Right renal cortex interstitium (tissue), 3 donors: Measurements from ENCODE around the gene TELO2. TPM values are rescaled to one million over a fixed set of nuclear protein-coding genes. Genes with fewer than 3 reads are reported as not detected.

Experiments used
- DNase-seq, 3 donors: peaks; one replicate each; pipeline ENCODE4 v3.0.0-alpha.2; 2013; ENCODE audit warnings: low read depth in 3 of 3, low spot score in 2 of 3
- polyA plus RNA-seq, 3 donors: library from polyadenylated mRNA; unstranded; fragments of 120-200 nt; gene quantifications; one replicate each; pipeline ENCODE4 v1.2.1, GENCODE V29; 2013; ENCODE audit not compliant: insufficient read length in 3 of 3

TELO2 gene
- polyA plus RNA-seq, 3 donors: 23.2 to 29.3 (median 26.1) TPM

DNA sequence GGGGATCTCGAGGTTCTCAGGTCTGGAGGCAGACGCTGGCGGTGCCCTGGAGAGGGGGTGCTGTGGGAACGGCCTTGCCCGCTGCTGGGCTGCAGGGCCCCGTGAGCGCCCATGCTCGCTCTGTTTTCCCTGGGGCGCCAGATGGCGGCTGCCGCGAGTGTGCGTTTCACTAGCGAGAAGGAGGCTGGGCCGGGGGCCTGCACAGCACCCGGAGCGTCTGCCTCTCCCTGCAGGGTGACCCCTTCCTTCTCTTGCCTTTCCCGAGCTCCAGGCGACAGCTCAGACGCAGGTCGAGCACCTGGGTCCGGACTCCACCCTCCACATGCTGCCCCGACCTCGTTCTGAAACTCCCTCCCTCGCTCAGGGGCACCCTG is 2.7 kb downstream of the TELO2 start:
- no peak for DNase-seq

DNA sequence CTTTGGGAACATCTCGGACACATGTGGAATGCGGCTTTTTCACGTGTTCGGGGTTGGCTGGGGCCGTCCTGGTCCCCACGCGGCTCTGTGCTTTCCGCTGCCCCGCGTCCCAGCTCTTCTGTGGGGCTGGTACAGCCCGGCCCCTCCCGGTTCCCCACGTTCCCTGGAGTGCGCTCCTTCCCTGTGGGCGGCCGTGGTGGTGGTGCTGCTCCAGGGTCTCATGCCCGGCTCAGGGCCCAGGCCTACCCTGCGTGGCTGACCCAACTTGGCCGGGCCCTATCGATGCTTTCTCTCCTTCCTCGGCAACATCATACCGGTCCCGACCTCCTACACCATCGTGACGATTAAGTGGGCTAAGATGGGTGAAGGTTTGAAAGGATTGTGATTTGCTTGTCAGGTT is 3.3 kb downstream of the TELO2 start:
- no peak for DNase-seq

DNA sequence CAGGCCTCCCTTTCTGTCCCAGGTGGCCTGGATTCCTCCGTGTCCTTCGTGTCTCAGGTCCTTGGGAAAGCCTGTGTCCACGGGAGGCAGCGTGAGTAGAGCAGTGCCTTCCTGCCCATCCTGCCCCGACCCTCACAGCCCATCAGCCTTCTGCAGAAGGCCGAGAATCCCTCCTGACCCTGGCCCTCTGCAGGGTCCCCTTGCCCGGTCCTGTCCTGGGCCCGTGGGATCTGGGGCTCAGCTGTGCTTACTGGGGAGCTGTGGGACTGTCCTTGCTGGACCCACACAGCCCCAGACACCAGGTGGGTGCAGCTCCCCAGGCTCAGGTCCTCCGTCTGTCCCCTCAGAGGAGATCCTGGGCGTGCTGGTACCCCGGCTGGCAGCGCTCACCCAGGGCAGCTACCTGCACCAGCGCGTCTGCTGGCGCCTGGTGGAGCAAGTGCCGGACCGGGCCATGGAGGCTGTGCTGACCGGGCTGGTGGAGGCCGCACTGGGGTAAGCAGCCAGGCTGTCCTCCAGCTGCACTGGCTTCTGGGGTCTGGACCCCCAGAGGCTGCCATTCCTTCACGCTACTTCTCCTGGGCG is 3.9 kb downstream of the TELO2 start:
- DNase-seq: no peak

DNA sequence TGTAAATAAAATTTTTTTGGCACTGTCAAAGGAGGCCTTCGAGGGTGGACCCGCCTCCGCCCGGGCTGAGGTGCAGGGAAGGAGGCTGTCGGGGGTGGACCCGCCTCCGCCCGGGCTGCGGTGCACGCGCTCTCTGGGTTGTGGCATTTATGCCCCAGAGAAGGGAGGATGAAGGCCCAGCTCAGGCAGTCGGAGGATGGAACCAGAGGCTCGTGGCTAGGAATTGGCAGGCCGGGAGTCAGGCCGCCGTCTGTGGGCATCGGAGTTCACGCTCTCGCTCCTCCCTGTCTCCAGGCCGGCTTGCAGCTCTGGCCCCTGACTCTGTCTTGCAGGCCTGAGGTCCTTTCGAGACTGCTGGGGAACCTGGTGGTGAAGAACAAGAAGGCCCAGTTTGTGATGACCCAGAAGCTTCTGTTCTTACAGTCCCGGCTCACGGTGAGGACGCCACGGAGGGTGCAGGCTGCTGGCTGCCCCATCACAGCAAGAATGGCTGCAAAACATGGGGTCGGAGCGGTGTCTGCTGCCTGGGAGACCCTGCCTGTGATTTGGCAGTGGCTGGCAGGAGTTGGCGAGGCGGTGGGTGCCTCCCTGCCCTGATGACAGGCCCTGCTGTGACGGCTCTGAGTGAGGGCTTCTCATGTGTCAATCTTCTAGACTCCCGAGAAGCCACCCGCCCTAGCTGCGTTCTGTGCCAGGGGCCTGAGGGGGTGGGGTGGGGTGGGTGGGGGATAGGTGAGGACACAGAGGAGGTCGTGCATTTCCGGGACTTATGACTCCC is 5.9 kb downstream of the TELO2 start:
- DNase-seq: no peak

DNA sequence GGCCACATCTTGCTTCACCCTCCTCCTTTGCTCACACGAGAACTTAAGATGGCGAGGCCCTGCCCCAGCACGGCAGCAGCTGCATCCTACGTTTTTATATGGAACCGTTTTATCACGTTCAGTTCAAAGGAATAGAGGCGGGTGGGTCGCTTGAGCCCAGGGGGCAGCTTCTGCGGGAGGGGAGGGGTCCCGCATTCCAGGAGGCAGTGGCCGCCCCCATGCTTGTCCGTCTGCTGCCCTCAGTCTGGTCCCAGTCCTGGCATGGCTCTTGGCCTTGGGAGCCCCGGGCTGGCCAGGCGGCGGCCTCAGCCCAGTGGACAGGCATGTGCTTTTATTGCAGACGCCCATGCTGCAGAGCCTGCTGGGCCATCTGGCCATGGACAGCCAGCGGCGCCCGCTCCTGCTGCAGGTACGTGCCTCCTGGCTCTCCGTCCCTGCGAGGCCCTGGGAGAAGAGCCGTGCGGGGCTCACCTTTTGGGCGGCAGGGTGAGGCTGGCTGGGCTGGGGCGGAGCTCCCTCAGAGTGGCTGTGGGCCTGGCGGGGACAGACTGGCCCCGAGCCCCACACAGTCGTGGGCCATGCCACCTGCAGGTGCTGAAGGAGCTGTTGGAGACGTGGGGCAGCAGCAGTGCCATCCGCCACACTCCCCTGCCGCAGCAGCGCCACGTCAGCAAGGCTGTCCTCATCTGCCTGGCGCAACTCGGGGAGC is 6.8 kb downstream of the TELO2 start:
- DNase-seq: no peak

DNA sequence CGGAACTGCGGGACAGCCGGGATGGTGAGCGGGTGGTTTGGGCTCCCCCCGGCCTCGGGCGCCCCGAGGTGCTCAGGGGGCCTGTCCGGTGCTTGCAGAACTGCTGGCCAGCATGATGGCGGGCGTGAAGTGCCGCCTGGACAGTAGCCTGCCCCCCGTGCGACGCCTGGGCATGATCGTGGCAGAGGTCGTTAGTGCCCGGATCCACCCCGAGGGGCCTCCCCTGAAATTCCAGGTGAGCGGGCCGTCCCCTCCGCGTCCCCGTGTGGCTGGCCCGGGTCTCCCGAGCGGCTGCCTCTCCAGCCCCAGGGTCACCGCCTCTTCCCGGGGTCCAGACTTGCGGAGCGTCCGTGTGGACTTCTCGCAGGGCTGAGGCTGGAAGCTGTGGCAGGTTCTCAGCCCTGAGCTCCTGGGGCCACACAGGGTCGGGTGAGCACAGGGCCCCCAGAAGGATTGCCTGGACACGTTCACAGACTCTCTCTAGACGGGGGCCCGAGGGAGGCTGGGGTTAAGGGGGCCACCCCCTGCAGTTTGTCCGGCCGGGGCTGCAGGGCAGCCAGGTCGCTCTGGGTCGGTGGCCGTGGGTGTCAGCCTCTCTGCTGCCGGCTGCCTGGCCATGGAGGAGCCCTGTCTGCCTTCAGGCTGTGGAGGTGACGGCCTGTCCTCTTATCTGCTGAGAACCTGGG is 7.4 kb downstream of the TELO2 start:
- DNase-seq: no peak

DNA sequence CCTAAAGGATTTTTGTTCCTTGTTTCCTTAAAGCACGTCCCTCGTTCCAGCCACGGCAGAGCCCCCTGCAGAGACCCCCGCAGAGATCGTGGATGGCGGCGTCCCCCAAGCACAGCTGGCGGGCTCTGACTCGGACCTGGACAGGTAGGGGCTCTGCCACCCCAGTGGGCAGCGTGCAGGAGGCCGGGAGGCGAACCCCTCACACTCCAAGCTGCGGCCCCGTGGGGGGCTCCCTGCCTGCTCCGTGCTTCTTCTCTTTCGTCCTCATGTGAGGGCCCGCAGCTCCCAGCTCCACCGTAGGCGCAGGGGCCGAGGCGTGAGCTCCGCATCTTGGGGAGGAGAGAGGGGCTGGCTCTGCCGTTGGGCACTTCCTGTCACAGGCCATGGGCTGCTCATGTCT is 8.5 kb downstream of the TELO2 start:
- DNase-seq: no peak

DNA sequence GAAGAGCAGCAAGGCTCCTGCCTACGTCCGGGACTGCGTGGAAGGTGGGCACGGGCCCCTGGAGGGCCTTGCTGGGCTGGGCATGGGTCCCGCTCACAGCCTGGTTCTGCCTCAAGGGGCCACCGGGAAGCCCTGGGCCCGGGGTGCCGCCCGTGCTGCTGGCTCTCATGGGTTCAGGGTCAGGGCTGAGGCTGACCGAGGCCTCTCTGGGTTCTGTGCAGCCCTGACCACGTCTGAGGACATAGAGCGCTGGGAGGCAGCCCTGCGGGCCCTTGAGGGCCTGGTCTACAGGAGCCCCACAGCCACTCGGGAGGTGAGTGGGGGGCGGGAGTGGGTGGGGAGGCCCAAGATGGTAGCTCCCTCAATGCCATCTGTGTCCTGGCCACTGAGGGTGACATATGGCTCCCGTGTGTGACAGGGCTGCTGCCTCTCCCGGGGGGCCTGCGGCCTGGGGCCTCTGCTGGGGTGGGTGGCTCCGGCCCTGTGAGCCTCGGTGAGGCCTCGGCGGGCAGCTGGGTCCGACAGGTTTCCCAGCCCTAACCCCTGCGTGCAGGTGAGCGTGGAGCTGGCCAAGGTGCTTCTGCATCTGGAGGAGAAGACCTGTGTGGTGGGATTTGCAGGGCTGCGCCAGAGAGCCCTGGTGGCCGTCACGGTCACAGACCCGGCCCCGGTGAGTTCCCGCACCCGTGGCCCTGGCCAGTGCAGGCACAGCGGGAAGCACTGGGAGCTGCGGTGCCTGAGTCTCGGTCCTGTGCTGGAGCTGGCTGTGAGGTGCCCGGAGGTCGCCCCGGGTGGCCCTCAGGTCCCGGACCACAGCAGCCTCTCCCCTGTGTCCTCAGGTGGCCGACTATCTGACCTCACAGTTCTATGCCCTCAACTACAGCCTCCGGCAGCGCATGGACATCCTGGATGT is 9.2 kb downstream of the TELO2 start:
- no peak for DNase-seq

DNA sequence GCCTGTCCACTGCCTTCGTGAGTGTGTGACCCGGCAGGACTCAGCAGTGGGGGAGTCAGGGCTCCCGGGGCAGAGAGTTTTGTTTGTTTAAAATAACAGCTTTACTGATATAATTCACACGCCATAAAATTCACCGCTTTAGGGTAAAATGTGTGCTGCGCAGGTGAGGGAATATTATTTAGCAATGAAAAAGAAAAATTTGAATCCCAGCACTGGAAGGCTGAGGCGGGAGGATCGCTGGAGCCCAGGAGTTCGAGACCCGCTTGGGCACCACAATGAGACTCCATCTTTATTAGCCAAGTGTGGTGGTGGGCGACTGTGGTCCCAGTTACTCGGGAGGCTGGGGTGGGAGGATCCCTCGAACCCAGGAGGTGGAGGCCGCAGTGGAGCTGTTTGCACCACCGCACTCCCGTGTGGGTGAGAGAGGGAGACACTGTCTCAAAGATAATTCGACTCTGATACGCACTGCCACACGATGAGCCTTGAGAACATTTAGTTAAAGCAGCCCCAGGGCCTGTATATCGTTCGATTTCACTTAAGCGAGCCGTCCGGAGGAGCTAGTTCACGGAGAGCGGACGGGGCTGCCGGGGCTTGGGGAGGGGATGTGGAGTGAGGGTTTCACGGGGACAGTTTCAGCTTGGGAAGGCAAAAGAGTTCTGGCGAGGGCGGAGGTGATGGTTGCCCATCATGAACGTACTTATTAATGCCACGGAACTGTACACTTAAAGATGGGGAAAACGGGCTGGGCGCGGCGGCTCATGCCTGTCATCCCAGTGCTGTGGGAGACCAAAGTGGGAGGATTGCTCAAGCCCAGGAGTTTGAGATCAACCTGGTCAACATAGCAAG is 10.2 kb downstream of the TELO2 start:
- no peak for DNase-seq

DNA sequence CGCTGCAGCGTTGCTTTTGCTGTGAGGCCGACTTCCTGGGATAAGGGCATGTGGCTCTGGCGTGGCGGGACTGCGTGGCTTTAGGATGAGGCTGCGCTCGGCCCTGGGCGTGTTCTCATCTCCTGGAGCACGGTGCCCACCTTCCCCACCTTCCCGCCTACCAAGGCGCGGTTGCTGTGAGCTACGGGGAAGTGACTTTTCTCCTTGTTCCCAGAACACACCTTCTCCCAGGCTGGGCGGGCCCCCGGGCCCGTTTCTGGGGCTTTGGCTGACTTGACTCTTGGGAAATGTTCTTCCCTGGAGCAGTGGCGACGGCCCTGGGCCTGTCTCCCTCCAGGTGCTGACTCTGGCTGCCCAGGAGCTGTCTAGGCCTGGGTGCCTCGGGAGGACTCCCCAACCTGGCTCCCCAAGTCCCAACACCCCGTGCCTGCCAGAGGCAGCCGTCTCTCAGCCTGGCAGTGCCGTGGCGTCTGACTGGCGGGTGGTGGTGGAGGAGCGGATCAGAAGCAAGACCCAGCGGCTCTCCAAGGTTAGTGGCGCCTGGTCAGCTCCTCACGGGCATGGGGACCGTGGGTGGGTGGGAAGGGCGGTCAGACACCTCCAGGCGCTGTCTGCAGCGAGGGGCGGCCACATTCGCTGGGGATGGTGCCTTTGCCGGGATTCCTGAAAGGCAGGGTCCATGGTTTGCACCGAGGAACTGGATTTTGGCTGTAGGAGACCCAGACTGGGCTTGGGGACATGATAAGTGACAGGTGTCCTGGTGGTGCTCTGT is 12.1 kb downstream of the TELO2 start:
- no peak for DNase-seq

DNA sequence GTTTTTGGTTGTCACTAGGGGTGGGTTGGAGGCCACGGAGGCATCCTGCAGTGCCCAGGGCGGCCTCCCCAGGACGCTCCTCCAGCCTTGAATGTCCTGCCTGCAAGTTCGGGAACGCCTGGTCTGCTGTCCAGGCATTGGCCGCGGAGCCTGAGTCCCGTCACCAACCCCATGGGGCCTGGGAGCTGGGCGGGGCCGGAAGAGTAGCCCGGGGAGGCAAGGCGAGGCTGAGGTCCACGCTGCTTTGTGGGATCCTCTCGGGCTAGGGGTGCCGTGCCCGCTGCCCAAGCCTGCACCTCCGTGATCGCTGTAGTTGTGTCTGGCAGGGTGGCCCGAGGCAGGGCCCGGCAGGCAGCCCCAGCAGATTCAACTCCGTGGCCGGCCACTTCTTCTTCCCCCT is 12.8 kb downstream of the TELO2 start:
- DNase-seq: no peak

DNA sequence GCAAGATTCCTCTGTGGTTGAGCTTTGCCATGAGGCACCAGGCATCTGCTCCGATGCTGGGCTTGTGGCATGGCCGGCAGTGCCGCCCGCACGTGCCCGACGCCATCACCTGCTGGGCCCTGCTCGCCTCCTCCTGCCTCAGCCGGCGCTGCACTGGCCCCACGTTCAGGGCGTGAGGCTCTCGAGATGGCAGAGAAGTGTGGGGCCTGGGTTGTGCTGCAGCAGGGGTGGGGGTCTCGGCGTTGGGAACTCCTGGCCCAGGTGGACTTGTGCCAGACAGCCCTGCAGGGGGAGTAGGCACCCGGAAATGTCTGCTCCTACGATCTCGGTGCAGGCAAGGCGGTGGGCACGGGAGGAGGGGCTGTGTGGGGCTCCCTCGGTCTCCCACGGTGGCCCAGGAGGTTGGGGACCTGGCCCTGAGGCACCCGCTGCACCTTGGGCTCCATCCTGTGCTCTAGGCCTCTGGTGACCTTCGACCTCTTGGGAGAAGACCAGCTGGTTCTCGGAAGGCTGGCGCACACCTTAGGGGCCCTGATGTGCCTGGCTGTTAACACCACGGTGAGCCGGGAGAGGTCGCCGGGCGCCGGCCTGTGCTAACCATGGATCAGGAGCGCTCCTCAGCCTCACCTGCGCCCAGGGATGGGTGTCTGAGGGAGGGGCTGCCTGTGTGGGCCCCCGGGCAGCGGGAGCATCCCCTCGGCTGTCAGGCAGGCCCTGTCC is 13.5 kb downstream of the TELO2 start:
- no peak for DNase-seq

DNA sequence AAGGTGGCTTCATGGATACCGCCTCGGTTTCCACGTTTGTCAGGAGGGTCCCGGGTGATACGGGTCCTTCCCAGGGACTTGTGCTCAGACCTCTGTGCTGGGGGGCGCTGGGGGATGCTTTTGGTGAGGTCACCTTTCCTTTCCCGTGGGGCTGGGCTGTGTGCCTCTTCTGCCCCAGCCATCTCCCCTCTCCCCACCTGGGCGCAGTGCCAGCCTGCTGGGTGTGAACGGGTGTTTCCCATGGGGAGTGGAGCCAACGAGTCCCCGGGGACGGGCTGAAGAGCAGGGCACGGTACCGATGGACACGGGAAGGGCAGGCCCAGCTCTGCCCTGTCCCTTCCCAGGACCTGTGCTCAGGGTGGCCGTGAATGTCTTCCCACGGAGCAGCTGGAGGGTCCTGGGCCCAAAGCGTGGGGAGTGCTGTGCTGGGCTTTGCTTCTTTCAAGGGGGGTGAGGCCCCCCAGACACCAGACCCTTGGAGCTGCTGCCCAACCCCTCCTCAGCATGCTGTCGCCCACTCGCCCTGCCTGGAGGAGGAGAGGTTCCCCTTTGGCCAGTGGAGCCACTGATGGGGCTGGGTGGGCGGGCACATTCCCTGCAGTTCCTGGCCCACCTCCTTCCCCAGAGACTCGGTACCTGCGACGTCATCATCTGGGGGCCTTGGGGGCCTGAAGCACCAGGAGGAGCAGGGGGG is 15.5 kb downstream of the TELO2 start:
- no peak for DNase-seq

DNA sequence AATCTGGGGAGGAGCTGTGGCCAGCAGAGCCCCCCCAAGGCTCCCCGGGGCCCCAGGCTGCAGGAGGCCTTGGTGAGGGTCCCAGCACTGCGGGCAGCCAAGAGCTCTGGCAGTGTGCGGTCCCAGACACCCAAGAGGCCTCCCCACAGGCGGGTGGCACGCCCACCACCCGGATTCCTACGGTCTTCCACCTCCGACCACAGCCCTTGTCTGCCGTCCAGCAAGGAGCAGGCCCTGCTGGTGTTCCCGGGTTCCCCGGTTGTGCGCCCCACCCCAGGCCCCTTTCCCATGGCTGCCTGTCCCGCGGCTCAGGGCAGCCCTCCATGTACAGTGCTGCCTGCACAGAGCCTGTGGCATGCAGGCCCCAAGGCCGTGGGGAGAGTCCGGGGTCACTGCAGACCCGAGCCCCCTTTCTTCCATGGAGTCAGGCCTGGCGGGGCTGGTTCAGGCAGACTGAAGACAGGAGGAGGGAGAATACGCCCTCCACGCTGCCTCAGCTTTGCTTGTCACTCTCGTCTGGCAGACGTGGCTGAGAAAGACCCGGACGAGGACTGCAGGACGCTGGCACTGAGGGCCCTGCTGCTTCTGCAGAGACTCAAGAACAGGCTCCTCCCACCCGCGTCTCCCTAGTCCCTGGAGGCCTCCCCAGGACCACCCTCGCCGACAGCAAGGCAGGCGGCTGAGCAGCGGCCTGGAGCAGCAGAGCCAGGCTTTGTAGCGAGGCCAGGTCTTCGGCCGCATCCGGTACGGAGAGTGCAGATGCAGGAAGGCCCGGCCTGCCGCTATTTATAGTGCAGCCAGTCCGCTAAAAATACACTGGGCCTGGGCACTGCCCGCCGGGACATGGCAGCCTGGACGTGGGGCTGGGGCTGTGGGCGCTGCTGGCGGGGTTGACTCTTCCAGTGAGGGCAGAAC is 16.4 kb downstream of the TELO2 start:
- DNase-seq: no peak

DNA sequence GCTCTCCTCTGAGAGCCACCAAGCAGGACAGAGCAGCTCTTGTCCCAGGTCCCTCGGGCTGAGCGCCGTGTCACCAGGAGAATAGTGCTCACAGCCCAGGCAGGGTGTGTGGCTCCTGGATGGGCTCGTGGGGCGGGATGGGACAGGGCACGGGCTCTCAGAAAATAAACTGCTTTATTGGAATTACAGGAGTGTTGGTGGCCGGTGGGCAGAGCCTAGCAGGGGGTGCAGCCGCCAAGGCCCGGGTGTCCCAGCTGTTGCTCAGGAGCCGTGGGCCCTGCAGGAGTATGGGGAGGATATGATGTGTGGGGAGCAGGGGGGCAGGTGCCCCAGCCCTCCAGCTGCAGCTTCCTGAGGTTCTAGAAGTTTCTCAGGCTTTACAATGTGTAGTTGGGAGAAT is 17.1 kb downstream of the TELO2 start:
- no peak for DNase-seq

DNA sequence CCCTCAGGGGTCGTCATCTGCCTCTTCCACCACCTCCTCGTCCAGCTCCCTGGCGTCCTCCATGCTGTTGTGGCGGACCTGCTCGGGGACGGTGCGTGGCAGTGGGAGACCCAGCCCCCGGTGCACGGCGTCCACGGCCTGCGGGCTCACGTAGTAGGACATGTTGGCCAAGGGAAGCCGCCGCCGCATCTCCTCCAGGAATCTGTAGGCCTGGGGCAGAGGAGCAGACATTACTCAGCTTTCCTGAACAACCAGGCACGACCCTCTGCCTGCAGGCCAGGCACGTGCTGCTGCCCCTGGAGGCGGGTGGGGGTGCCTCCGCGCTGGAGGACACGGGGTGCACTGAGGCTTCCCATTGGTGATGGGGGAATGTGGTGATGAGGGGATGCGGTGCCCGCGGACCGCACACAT is 17.8 kb downstream of the TELO2 start:
- DNase-seq: no peak
